Mesendoderm (in vitro differentiated cells): ENCODE results near the gene PRPH.
"Not testable (repeated sequence)": the region's sequence is repeated elsewhere in the genome, so short reads cannot be mapped to it uniquely, and the experiment has no call there.

ENCODE experiments used
- DNase-seq: peaks from one replicate; pipeline ENCODE4 v3.0.0; 2013
- H2AK5ac ChIP-seq: 2 replicates; pipeline ENCODE4 v1.6.1; 2013; ENCODE audit warnings: low read length, inconsistent platforms
- H2BK120ac ChIP-seq: 2 replicates; pipeline ENCODE4 v1.6.1; 2013; ENCODE audit warnings: low read depth, mild to moderate bottlenecking, low read length, moderate library complexity, mixed read lengths
- H2BK15ac ChIP-seq: replicated peaks from 2 replicates; pipeline ENCODE4 v1.6.1; 2013; ENCODE audit warnings: low read depth, mild to moderate bottlenecking, moderate library complexity
- H2BK5ac ChIP-seq: 2 replicates; pipeline ENCODE4 v1.6.1; 2013; ENCODE audit warnings: low read length, inconsistent platforms
- H3K18ac ChIP-seq: 2 replicates; pipeline ENCODE4 v1.6.1; 2013; ENCODE audit warnings: mild to moderate bottlenecking, low read length, mixed read lengths
- H3K23ac ChIP-seq: one replicate; pipeline ENCODE4 v1.6.1; 2013; ENCODE audit warnings: low read length
- H3K27ac ChIP-seq: 2 replicates; pipeline ENCODE4 v1.5.1; 2013; ENCODE audit warnings: low read depth, mild to moderate bottlenecking, inconsistent platforms, low read length, moderate library complexity
- H3K27me3 ChIP-seq: 2 replicates; pipeline ENCODE4 v1.6.1; 2013; ENCODE audit warnings: low read length, control low read depth, mild to moderate bottlenecking, inconsistent platforms; ENCODE audit not compliant: insufficient read depth, poor library complexity
- H3K36me3 ChIP-seq: 2 replicates; pipeline ENCODE4 v1.6.1; 2013; ENCODE audit warnings: low read length, inconsistent platforms; ENCODE audit not compliant: control insufficient read depth, insufficient read depth
- H3K4ac ChIP-seq: one replicate; pipeline ENCODE4 v1.6.1; 2013; ENCODE audit warnings: low read depth, mild to moderate bottlenecking, low read length, moderate library complexity
- H3K4me1 ChIP-seq: 2 replicates; pipeline ENCODE4 v1.6.1; 2013; ENCODE audit warnings: low read depth, low read length, inconsistent platforms; ENCODE audit not compliant: control insufficient read depth
- H3K4me2 ChIP-seq: 2 replicates; pipeline ENCODE4 v1.6.1; 2013; ENCODE audit warnings: low read length
- H3K4me3 ChIP-seq: 2 replicates; pipeline ENCODE4 v1.5.1; 2013; ENCODE audit warnings: mild to moderate bottlenecking, low read length
- H3K56ac ChIP-seq: one replicate; pipeline ENCODE4 v1.6.1; 2013; ENCODE audit warnings: low read length
- H3K79me1 ChIP-seq: 2 replicates; pipeline ENCODE4 v1.6.1; 2013; ENCODE audit warnings: low read length, inconsistent platforms
- H3K79me2 ChIP-seq: 2 replicates; pipeline ENCODE4 v1.6.1; 2013; ENCODE audit warnings: mild to moderate bottlenecking, low read length; ENCODE audit not compliant: control insufficient read depth, insufficient read depth
- H3K9ac ChIP-seq: 2 replicates; pipeline ENCODE4 v1.6.1; 2013; ENCODE audit warnings: low read length, inconsistent platforms
- H4K5ac ChIP-seq: one replicate; pipeline ENCODE4 v1.6.1; 2013; ENCODE audit warnings: low read length
- H4K8ac ChIP-seq: one replicate; pipeline ENCODE4 v1.6.1; 2013; ENCODE audit warnings: low read depth, mild to moderate bottlenecking, control low read depth, low read length, moderate library complexity
- WGBS: extraction: QIAGEN DNeasy Blood & Tissue Kit; methylation state at CpG from one replicate; pipeline ENCODE4 v1.1.7; 2013; ENCODE audit warnings: low lambda C conversion rate, missing lambda C conversion rate; ENCODE audit not compliant: insufficient coverage; ENCODE audit errors: extremely low coverage; 5-methylcytosine and 5-hydroxymethylcytosine counted together

PRPH gene

DNA sequence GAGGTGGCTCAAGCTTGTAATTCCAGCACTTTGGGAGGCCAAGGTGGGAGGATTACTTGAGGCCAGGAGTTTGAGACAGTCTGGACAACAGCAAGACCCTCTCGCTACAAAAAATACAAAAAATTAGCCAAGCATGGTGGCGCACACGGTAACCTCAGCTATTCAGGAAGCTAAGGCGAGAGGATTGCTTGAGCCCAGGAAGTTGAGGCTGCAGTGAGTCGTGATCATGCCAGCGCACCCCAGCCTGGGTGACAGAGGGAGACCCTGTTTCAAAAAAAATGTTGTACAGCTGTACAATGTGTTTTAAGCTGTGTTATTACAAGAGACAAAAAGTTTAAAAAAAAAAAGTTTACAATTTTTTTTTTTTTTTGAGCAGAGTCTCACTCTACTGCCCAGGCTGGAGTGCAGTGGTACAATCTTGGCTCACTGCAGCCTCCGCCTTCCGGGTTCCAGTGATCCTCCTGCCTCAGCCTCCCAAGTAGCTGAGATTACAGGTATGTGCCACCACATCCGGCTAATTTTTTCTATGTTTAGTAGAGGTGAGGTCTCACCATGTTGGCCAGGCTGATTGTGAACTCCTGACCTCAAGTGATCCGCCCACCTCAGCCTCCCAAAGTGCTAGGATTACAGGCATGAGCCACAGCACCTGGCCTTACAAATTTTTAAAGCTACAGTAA lies 37.3 kb upstream of the PRPH start:
- not testable (repeated sequence) for H3K36me3 ChIP-seq, H3K56ac ChIP-seq, H3K79me1 ChIP-seq, H3K4ac ChIP-seq, H3K4me3 ChIP-seq, H4K5ac ChIP-seq, H3K9ac ChIP-seq, H2BK5ac ChIP-seq, DNase-seq, H3K18ac ChIP-seq, H3K27me3 ChIP-seq, H3K23ac ChIP-seq, H2BK120ac ChIP-seq, H4K8ac ChIP-seq, H2AK5ac ChIP-seq, H3K4me2 ChIP-seq, H3K79me2 ChIP-seq, H3K27ac ChIP-seq, H3K4me1 ChIP-seq, H2BK15ac ChIP-seq
- WGBS = no CpG with 5 or more reads among the region's 10 CpGs

DNA sequence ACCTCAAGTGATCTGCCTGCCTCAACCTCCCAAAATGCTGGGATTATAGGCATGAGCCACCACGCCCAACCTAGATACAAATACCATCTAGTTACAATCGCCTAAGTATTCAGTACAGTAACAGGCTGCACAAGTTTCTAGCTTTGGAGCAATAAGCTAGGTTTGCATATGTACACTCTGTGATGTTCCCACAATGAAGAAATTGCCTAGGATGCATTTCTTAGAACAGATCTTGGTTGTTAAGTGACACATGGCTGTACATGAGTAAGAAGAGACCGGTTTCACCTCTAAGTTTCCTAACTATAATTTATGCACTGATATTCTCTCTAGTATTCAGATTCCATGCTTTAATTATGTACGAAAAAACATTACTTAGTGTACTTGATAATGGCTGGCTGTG lies 35.5 kb upstream of the PRPH start:
- DNase-seq = no peak
- Histone ChIP-seq H3K4me2 (no peak overlapping the region), H3K79me2 (no peaks in the 10 kb centered on the region), H3K18ac (no peak overlapping the region), H2AK5ac (no peak overlapping the region), H3K4me1 (no peaks in the 10 kb centered on the region), H3K27me3 (no peaks in the 10 kb centered on the region), H2BK120ac (no peak overlapping the region), H3K9ac (no peak overlapping the region), H3K79me1 (no peaks in the 10 kb centered on the region), H3K23ac (no peak overlapping the region), H3K36me3 (no peaks in the 10 kb centered on the region), H3K4ac (no peak overlapping the region), H4K8ac (no peak overlapping the region), H3K4me3 (no peak overlapping the region), H3K56ac (no peak overlapping the region), H2BK15ac (no peak overlapping the region), H4K5ac (no peak overlapping the region), H3K27ac (no peak overlapping the region), H2BK5ac (no peak overlapping the region)
- no CpG with 5 or more reads among the region's 4 CpGs for WGBS

DNA sequence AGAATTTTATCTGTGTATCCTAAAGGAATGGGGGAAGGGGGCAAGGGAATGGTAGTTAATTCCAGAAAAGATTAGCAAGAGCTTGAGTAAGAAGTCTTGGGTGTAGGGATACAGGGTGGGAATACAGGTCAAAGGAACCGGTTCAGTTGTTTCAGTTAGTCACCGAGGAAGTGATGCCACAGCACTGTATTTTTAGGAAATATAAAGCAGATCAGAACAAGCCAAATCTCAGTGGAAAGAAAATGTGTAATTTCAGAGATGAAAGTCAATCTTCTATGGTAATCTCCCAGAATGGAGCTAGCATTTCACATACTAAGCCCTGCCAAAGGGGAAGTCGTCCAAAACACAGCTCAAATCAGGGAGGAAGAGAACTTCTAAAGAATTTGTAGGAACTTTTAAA lies 34.8 kb upstream of the PRPH start:
- Histone ChIP-seq H3K4ac (no peak overlapping the region), H4K5ac (no peak overlapping the region), H2BK15ac (no peak overlapping the region), H3K9ac (no peak overlapping the region), H3K18ac (no peak overlapping the region), H4K8ac (no peak overlapping the region), H3K79me1 (no peaks in the 10 kb centered on the region), H3K23ac (no peak overlapping the region), H3K36me3 (no peaks in the 10 kb centered on the region), H3K27me3 (no peaks in the 10 kb centered on the region), H3K4me1 (no peaks in the 10 kb centered on the region), H3K56ac (no peak overlapping the region), H2AK5ac (no peak overlapping the region), H3K4me3 (no peak overlapping the region), H3K4me2 (no peak overlapping the region), H3K79me2 (peaks cover 3% of the 10 kb centered on the region), H2BK120ac (no peak overlapping the region), H3K27ac (no peak overlapping the region), H2BK5ac (no peak overlapping the region)
- DNase-seq = no peak
- no CpG with 5 or more reads among the region's 3 CpGs for WGBS

DNA sequence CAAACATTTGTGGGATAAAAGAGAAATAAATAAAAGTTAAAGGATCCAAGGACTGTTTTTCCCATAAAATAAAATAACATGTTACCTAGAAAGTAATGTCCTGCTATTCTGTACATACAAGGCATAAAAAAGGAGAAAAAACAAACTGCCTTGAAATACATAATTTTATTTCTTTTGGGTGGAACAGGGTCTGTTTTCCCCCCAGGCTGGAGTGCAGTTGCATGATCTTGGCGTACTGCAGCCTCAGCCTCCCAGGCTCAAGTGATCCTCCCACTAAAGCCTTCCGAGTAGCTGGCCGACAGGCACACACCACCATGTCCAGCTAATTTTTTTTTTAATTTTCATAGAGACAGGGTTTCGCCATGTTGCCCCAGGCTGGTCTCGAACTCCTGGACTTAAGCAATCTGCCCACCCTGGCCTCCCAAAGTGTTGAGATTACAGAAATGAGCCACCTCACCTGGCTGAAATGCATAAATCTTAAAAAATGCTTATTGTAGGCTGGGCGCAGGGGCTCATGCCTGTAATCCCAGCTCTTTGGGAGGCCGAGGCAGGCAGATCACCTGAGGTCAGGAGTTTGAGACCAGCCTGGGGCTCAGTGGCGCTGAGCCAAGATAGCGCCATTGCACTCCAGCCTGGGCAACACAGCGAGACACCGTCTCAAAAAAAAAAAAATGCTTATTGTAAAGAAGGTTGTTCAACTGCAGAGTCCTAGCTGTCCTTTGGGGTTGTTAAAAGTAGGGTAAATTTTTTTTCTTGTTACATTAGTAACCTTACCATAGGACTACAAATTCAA lies 34.2 kb upstream of the PRPH start:
- Histone ChIP-seq H3K4me1 (no peaks in the 10 kb centered on the region), H3K27ac (no peak overlapping the region), H3K56ac (no peak overlapping the region), H3K18ac (no peak overlapping the region), H2BK120ac (no peak overlapping the region), H4K8ac (no peak overlapping the region), H3K4ac (no peak overlapping the region), H4K5ac (no peak overlapping the region), H3K36me3 (no peaks in the 10 kb centered on the region), H3K27me3 (no peaks in the 10 kb centered on the region), H2AK5ac (no peak overlapping the region), H3K79me1 (no peaks in the 10 kb centered on the region), H3K9ac (no peak overlapping the region), H2BK5ac (no peak overlapping the region), H3K4me3 (no peak overlapping the region), H2BK15ac (no peak overlapping the region), H3K23ac (no peak overlapping the region), H3K79me2 (peaks cover 9% of the 10 kb centered on the region), H3K4me2 (no peak overlapping the region)
- WGBS = no CpG with 5 or more reads among the region's 11 CpGs
- DNase-seq = no peak

DNA sequence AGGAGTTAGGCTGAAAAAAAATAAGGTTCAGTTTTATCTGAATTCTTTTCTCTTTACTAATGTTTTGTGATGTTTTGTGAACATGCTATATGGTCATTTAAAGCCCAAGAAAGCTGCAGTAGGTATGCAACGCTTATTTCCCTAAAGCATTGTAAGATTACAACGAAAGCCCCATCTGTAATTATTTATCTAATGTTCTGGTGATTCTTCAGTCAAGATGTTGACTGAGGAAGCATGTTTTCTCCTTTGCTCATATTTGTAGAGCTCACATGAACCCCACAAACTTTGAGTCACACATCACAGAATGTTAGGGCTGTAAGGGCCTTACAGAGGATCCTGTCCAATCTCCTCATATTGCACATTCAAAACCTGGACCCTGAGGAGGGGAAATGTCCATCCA lies 33.2 kb upstream of the PRPH start:
- H4K5ac ChIP-seq = no peak overlapping the region
- no peak overlapping the region for H3K9ac ChIP-seq
- no peak overlapping the region for H3K18ac ChIP-seq
- no peak overlapping the region for H2BK15ac ChIP-seq
- no peaks in the 10 kb centered on the region for H3K4me1 ChIP-seq
- H3K4me2 ChIP-seq = no peak overlapping the region
- H2AK5ac ChIP-seq = no peak overlapping the region
- no peak overlapping the region for H2BK120ac ChIP-seq
- H3K79me1 ChIP-seq = no peaks in the 10 kb centered on the region
- H3K79me2 ChIP-seq = peaks cover 16% of the 10 kb centered on the region
- WGBS = no CpG with 5 or more reads among the region's 2 CpGs
- H3K4me3 ChIP-seq = no peak overlapping the region
- no peak overlapping the region for H2BK5ac ChIP-seq
- no peak overlapping the region for H3K23ac ChIP-seq
- H3K4ac ChIP-seq = no peak overlapping the region
- H3K27ac ChIP-seq = no peak overlapping the region
- no peak for DNase-seq
- H3K36me3 ChIP-seq = no peaks in the 10 kb centered on the region
- H3K56ac ChIP-seq = no peak overlapping the region
- H4K8ac ChIP-seq = no peak overlapping the region
- H3K27me3 ChIP-seq = no peaks in the 10 kb centered on the region
